Activated CD8-positive, alpha-beta memory T cell treated with anti-CD3 and anti-CD28 coated beads, Interleukin-2, amount 50 U/mL, for 4 hours (primary cell): ENCODE results near the gene GPATCH3.
"Not testable (repeated sequence)": the region's sequence is repeated elsewhere in the genome, so short reads cannot be mapped to it uniquely, and the experiment has no call there.

ENCODE experiments used
- DNase-seq: peaks from one replicate; pipeline ENCODE4 v3.0.0-alpha.2; 2020

GPATCH3 gene

DNA sequence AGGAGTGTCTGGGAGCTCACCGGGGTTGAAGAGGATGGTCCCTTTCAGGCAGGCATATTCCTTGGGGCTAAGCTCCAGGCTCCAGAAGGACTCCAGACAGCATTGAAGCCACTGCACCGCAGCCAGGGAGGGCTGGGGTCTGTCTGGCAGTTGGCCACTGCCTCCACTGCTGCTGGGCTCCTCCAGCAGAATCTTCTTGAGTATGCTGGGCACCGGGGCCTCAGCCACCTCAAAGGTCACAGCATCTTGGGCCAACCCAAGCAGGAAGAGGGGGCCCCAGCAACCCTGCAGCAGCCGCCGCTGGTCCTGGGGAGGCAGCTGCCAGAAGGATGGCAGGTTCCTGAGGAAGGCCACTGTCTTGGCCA lies 13.1 kb upstream of the GPATCH3 start:
- DNase-seq, result no peak

GRCh38 chr1:26912147-26912490 lies 11.9 kb upstream of the GPATCH3 start:
- no peak for DNase-seq

GRCh38 chr1:26911399-26912146 lies 11.3 kb upstream of the GPATCH3 start:
- DNase-seq, result no peak

DNA sequence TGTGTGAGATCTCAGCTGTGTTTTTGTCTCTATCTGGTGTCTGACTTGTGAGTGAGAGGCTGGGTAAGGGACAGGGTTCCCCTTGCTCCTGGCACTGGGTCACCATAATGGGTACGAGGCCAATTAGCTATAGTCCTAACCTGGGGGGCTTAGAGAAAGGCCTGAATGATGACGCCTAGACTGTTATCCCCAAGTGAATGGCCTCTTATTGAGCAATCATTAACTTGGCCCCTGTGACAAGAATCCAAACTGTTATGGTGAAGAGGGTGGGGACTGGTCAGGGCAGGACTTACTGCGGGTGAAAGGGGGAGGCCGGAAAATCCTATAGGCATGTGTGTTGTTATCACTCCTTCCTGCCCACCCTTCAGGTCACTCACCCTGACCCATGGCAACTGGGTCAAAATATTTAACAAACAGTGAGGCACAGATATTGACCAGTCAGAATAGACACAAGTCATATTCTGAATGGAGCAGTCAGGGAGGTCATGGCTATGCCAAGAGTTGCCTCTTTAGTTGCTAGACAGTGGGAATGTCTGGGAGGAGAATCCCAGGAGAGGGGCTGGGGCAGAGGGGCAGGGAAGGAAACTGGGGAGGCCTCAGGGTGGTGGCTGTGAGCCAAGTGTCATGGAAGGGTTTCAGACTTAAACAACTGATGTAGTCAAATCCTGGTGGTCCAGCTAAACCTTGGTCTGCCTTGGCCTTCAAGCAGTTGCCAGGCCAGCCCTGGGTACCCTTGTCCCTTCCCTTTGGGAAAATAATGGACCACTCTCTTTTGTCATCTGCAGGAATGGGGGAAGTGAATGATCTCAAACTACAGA lies 10.3 kb upstream of the GPATCH3 start:
- no peak for DNase-seq

DNA sequence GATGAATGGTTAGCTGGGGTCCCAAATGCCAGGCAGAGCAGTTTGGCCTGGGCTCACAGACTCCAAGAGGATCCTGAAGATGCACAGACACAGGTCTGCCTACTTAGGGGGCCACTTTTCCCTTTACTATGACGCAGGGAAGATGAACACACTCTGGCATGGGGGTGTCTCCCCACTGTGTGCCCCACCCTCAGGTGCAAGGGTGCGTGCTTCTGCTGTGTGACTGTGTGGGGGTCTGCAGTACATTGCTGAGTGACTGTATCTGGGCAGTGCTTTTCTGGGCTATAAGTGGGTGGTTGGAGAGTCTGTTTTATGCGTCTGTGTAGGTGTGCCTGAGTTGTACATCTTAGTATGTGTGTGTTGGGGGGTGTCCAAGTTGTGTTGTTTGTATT lies 9.7 kb upstream of the GPATCH3 start:
- DNase-seq, result no peak

DNA sequence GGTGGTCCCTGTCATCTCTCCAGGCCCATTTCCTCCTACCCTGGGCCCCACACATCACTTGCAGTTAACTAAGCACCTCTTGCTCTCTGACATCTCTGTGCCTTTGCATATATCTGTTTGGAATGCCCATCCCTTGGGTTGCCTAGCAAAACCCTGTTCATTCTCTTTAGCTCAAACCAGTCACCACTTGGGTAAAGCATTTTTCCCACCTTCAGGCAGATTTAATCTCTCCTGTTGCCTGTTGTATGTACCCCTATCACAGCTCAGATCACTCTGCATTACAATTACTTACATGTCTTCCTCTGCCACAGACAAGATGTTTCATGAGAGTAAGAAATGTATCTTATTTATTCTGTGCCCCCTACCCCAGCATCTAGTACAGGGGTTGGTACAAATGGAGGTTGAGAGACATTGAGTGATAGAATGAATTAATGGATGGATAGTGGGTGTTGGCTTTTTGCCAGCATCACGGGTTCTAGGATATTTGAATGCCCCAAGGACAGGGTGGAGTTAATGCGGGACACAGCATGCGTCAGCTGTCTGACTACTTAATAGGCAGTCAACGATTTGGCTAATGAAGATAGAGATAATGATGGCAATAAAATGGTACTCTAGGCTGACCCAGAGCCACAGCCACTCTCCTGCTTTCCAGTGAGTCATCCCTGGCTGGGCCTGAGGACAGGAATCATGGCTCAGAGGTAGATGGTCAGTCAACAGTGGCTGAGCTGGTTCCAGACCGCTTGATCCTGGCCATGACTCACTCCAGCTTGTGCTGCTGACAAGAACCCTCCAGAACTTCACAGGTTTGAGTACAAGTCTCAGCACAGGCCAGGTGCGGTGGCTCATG lies 7.0 kb upstream of the GPATCH3 start:
- DNase-seq, result no peak

- DNase-seq, result no peak
These were observed 696 bp upstream of the GPATCH3 start for GRCh38 chr1:26900815-26901511.

GRCh38 chr1:26897351-26897750 lies 2.9 kb downstream of the GPATCH3 start:
- no peak for DNase-seq

DNA sequence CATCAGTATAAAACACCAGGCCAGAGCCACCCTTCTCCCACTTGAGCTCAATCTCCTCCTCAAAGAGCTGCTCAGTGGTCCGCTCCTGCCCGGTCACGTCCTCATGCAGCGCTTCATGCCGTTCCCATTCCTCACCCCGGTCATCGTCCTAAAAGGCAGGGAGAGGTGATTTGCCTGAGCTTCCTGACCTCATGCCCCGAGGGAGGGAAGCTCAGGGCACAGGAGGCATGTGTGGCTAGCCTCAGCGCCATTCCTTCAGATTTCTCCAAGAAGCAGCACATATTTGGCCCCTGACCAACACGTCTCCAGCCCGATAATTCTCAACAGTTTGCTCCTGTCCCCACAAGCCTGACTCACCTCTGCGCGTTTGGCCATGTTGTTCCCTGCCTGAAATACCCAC lies 6.0 kb downstream of the GPATCH3 start:
- DNase-seq, result no peak

DNA sequence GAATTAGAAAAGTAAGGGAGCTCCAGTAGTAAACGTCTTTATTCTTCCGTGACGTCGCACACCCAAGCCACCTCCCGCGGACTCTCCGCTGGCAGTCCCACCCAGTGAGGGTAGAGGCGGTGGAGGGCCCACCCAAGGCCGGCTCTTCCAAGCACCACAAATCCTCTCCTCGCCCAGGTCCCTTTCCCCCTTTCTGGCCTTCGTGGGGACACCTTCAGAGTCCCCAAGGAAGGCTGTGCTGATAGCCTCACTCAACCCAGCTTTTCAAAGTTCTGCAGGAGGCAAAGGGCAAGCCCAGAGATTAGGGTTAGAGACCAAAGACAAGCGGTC lies 9.8 kb downstream of the GPATCH3 start:
- DNase-seq, result no peak

- peak; percentile 75 for DNase-seq
These were observed 10.5 kb downstream of the GPATCH3 start, which contains the start of gene GPN2 for GRCh38 chr1:26889551-26890466. GPN2 (minus strand) TSS chr1:26890283; CDS start chr1:26890096, 187 bp downstream.

GRCh38 chr1:26888231-26888630 lies 12.0 kb downstream of the GPATCH3 start:
- DNase-seq, result no peak

GRCh38 chr1:26887125-26887524 lies 13.1 kb downstream of the GPATCH3 start:
- no peak for DNase-seq

DNA sequence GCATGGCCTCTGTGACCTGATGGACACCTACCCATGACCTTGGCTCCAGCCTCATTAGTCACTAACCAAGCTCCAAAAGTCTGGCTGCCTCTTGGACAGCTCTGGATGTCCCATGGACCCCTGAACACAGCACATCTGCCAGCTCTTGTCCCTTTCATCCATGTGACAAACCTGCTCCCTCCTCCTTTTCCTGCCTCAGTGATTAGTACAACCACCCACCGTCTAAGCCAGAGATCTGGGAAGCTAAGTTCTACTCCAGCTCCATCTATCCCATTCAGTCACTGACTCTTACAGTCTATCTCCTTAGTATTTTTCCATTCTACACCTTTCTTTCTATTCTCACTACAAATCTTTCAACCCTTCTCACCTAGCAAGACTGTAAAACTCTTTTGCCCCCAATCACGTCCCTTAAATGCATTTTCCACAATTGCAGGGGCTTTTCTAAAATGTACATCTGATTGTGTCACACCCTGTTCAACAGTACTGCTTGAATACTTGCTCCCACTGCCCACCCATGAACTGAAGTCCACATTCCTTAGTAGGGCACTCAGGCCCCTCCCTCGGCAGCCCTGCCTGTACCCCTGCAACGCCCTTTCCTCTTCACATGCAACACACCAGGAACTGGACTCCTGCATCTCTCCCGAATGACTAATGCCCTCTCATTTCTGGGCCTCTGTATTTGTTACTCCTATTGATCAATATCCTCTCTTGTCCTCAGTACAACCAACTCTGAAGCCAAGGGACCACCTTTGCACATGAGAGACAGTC lies 17.4 kb downstream of the GPATCH3 start:
- no peak for DNase-seq

GRCh38 chr1:26881611-26882010 lies 18.7 kb downstream of the GPATCH3 start:
- DNase-seq, result not testable (repeated sequence)

GRCh38 chr1:26879793-26880192 lies 20.5 kb downstream of the GPATCH3 start:
- no peak for DNase-seq

GRCh38 chr1:26877326-26877725 lies 22.9 kb downstream of the GPATCH3 start:
- DNase-seq, result no peak

- no peak for DNase-seq
These were observed 25.4 kb downstream of the GPATCH3 start for GRCh38 chr1:26874896-26875295.

DNA sequence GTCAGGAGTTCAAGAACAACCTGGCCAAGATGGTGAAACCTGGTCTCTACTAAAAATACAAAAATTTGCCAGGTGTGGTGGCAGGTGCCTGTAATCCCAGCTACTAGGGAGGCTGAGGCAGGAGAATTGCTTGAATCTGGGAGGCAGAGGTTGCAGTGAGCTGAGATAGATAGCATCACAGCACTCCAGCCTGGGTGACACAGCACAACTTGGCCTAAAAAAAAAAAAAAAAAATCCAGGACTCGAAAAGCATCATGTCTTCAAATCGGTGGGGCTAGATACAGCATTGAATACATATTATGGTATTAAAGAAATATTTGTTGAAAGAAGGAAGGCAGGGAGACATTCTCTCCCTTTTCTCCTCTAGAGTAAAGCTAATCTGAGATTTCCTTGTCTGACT lies 27.2 kb downstream of the GPATCH3 start:
- not testable (repeated sequence) for DNase-seq

GRCh38 chr1:26864610-26865480 lies 35.4 kb downstream of the GPATCH3 start:
- peak; percentile 94 for DNase-seq
